Measurements from ENCODE around the gene TMEM200A.

GRCh38 chr6:130326496-130326895, 39.3 kb upstream of the TMEM200A start:
- TF ChIP-seq, protein P1, sequence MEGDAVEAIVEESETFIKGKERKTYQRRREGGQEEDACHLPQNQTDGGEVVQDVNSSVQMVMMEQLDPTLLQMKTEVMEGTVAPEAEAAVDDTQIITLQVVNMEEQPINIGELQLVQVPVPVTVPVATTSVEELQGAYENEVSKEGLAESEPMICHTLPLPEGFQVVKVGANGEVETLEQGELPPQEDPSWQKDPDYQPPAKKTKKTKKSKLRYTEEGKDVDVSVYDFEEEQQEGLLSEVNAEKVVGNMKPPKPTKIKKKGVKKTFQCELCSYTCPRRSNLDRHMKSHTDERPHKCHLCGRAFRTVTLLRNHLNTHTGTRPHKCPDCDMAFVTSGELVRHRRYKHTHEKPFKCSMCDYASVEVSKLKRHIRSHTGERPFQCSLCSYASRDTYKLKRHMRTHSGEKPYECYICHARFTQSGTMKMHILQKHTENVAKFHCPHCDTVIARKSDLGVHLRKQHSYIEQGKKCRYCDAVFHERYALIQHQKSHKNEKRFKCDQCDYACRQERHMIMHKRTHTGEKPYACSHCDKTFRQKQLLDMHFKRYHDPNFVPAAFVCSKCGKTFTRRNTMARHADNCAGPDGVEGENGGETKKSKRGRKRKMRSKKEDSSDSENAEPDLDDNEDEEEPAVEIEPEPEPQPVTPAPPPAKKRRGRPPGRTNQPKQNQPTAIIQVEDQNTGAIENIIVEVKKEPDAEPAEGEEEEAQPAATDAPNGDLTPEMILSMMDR (conservative IDR thresholded peaks at IDR 0.05; ENCODE audit: low read depth, low read length): no peak
- TF ChIP-seq EZH2 (IDR thresholded peaks at IDR 0.05; ENCODE audit: borderline replicate concordance, low read depth, low read length, poor library complexity, severe bottlenecking): no peak
